ENCODE results near the gene ADGRB2.

DNA sequence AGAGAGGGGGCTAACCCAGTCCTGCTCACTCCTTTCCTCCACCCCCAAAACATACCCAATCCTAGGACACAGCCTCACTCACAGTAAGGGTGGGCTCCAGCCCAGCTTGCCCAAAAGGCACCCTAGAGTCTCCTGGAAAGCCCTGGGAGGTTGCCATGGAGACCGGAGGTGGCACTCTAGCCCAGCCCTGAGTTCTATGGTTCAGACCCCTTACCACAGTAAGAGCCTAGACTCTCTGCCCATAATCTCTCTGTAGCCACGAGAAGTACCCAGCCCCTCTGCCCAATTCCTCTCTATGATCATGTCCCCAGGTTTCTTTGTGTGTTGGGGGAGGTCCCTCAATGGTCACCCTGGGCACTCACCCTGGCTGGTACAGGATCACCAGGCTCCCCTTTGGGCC lies 74.8 kb downstream of the ADGRB2 start:
- TF ChIP-seq, protein P1, sequence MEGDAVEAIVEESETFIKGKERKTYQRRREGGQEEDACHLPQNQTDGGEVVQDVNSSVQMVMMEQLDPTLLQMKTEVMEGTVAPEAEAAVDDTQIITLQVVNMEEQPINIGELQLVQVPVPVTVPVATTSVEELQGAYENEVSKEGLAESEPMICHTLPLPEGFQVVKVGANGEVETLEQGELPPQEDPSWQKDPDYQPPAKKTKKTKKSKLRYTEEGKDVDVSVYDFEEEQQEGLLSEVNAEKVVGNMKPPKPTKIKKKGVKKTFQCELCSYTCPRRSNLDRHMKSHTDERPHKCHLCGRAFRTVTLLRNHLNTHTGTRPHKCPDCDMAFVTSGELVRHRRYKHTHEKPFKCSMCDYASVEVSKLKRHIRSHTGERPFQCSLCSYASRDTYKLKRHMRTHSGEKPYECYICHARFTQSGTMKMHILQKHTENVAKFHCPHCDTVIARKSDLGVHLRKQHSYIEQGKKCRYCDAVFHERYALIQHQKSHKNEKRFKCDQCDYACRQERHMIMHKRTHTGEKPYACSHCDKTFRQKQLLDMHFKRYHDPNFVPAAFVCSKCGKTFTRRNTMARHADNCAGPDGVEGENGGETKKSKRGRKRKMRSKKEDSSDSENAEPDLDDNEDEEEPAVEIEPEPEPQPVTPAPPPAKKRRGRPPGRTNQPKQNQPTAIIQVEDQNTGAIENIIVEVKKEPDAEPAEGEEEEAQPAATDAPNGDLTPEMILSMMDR (IDR thresholded peaks at IDR 0.05) = no peak
- no peak for TF ChIP-seq EP300 (IDR thresholded peaks at IDR 0.05)
- no peak for TF ChIP-seq POLR2A (IDR thresholded peaks at IDR 0.05)

Measured in suprapubic skin (tissue), 3 donors.